ENCODE measurements around the gene BRAT1.
A peak's percentile ranks its signal among the peaks of the same experiment; 100 is the strongest.

The BRAT1 gene

DNA sequence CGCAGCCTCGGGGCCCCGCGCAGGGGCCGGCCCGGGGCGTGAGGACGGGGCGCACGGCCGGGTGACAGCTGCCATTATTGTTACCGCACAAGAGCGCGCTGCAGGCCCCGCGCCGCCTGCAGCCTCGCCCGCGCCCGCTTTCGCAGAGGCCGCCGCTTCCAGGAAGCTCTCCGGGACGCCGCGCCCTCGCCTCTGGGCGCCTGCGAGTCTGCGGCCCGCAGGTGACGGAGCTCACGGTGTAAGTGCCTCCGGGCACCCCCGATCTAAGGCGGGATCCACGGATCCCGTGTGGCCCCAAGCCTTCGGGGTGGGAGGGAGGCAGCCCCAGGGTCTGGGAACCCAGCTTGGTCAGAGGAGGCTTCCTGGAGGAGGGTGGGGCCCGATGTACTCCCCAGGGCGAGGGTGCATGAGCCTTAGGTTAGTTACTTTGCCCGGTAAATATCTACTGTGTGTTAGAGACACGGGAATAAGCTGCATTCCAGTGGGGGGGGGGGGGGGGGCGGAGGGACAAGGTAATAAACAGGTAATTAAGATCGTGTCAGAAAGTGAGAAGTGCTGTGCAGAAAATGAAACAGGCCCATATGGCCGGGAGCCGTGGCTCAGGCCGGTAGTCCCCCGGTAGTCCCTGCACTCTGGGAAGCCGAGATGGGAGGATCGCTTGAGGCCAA is 4.1 kb upstream of the BRAT1 start:
- Histone ChIP-seq H3K9ac (peak overlapping the region; percentile 58), H3K27ac (peak overlapping the region; percentile 51), H3K27me3 (ENCODE audit: insufficient read depth, low read depth) (no peaks in the 10 kb centered on the region), H2AFZ (ENCODE audit: low read depth) (peak overlapping the region; percentile 79), H4K20me1 (ENCODE audit: insufficient read depth) (no peaks in the 10 kb centered on the region), H3K4me1 (ENCODE audit: low read depth, poor library complexity, severe bottlenecking) (peaks cover 39% of the 10 kb centered on the region), H3K79me2 (ENCODE audit: insufficient read depth, low read depth) (peaks cover 13% of the 10 kb centered on the region; the same call in 1 of the 2 replicates), H3K4me2 (peak overlapping the region; percentile 62), H3K36me3 (ENCODE audit: insufficient read depth) (no peaks in the 10 kb centered on the region), H3K4me3 (IDR thresholded peaks at IDR 0.05; ENCODE audit: insufficient read depth, low read depth, low read length) (no peak overlapping the region)
- no peak for TF ChIP-seq CTCF (conservative IDR thresholded peaks at IDR 0.05; ENCODE audit: low read depth, low read length)

DNA sequence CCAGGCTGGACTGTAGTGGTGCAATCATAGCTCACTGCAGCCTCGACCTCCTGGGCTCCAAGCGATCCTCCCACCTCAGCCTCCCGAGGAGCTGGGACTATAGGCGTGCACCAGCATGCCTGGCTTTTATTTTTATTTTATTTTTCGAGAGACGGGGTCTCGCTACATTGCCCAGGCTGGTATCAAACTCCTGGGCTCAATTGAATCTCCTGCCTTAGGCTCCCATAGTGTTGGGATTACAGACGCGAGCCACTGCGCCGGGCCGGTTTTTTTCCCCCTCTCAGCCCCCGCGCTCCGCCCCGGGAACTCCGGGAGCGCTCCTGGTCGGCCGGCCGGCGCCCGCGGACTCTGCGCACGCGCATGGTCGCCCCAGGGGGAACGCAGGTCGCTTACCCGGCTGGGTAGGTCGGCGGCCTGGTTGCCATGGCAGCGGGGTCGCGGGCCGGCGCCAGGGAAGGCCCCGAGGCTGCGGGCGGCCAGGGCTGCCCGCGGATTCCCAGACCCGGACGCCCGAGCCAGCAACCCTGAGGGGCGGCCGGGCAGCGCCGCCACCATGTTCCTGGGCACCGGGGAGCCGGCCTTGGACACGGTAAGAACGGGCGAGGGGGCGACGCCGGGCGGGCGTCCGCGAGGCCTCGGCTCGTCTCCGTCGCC is 3.4 kb upstream of the BRAT1 start, which contains the start of gene IQCE:
Gene IQCE (plus strand): TSS at position 351 of the 654 bp plus-strand sequence. CDS start 203 bp downstream, at position 554.
- Histone ChIP-seq H3K4me3 (IDR thresholded peaks at IDR 0.05; ENCODE audit: insufficient read depth, low read depth, low read length) (no peak within 1 kb of the TSS), H2AFZ (ENCODE audit: low read depth) (peak within 1 kb of the TSS; percentile 79), H4K20me1 (ENCODE audit: insufficient read depth) (no peaks in the 10 kb centered on the region), H3K27me3 (ENCODE audit: insufficient read depth, low read depth) (no peaks in the 10 kb centered on the region), H3K36me3 (ENCODE audit: insufficient read depth) (no peaks in the 10 kb centered on the region), H3K4me1 (ENCODE audit: low read depth, poor library complexity, severe bottlenecking) (peaks cover 45% of the 10 kb centered on the region), H3K4me2 (peak within 1 kb of the TSS; percentile 62), H3K27ac (peak within 1 kb of the TSS; percentile 51), H3K9ac (peak within 1 kb of the TSS; percentile 58), H3K79me2 (ENCODE audit: insufficient read depth, low read depth) (peaks cover 17% of the 10 kb centered on the region; the same call in 1 of the 2 replicates)
- no peak for TF ChIP-seq CTCF (conservative IDR thresholded peaks at IDR 0.05; ENCODE audit: low read depth, low read length)

DNA sequence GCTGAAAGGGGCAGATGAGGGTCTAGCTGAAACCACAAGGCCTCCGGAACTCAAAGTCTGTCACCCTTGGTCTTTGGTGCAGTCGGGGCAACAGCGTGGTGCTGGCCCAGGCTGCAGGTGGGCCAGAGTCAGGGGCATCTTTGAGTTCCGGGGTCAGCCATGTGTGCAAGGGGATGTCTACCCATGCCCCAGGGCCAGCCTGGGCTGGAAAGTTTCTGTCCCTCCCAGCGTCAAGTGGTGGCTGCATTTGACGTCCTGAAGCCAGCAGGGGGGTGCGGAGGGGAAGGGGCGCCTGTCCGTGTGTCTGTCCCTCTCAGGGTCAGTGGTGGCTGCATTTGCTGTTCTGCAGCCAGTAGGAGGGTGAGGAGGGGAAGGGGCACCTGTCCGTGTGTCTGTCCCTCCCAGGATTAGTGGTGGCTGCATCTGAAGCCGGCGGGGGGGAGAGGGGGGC is 638 bp downstream of the BRAT1 start:
- Histone ChIP-seq H3K27ac (peak overlapping the region; percentile 23; the same call in 1 of the 2 replicates), H2AFZ (ENCODE audit: low read depth) (peak overlapping the region; percentile 92), H3K79me2 (ENCODE audit: insufficient read depth, low read depth) (peaks cover 12% of the 10 kb centered on the region; the same call in 1 of the 2 replicates), H3K27me3 (ENCODE audit: insufficient read depth, low read depth) (no peaks in the 10 kb centered on the region), H3K4me2 (peak overlapping the region; percentile 98), H4K20me1 (ENCODE audit: insufficient read depth) (no peaks in the 10 kb centered on the region), H3K4me3 (IDR thresholded peaks at IDR 0.05; ENCODE audit: insufficient read depth, low read depth, low read length) (no peak overlapping the region), H3K9ac (peak overlapping the region; percentile 97), H3K4me1 (ENCODE audit: low read depth, poor library complexity, severe bottlenecking) (peaks cover 26% of the 10 kb centered on the region), H3K36me3 (ENCODE audit: insufficient read depth) (no peaks in the 10 kb centered on the region)
- TF ChIP-seq CTCF (conservative IDR thresholded peaks at IDR 0.05; ENCODE audit: low read depth, low read length), result peak; percentile 13; the same call in 1 of the 2 replicates

GRCh38 chr7:2553831-2554581 is 1.3 kb downstream of the BRAT1 start:
- Histone ChIP-seq H3K27me3 (ENCODE audit: insufficient read depth, low read depth) (no peaks in the 10 kb centered on the region), H3K4me1 (ENCODE audit: low read depth, poor library complexity, severe bottlenecking) (peaks cover 26% of the 10 kb centered on the region), H3K79me2 (ENCODE audit: insufficient read depth, low read depth) (peaks cover 12% of the 10 kb centered on the region; the same call in 1 of the 2 replicates), H3K4me2 (peak overlapping the region; percentile 98), H3K27ac (peak overlapping the region; percentile 23; the same call in 1 of the 2 replicates), H4K20me1 (ENCODE audit: insufficient read depth) (no peaks in the 10 kb centered on the region), H3K36me3 (ENCODE audit: insufficient read depth) (no peaks in the 10 kb centered on the region), H3K4me3 (IDR thresholded peaks at IDR 0.05; ENCODE audit: insufficient read depth, low read depth, low read length) (no peak overlapping the region), H2AFZ (ENCODE audit: low read depth) (peak overlapping the region; percentile 92; the same call in 1 of the 2 replicates), H3K9ac (peak overlapping the region; percentile 97)
- TF ChIP-seq CTCF (conservative IDR thresholded peaks at IDR 0.05; ENCODE audit: low read depth, low read length), result no peak
